IMR-90 (cell line): Measurements from ENCODE around the gene EXOC4. TPM values are rescaled to one million over a fixed set of nuclear protein-coding genes. Genes with fewer than 3 reads are reported as not detected.

ENCODE experiments used
- ATAC-seq: fragments of 200-7000 bp; cut with Tn5 transposase; 2 replicates; pipeline ENCODE4 v1.9.1; 2020; ENCODE audit warnings: low read depth, mild to moderate bottlenecking, moderate library complexity
- BruUV-seq: library from RNA; stranded (reverse); fragments of 400-500 nt; replicated peaks from 2 replicates; lab custom pipeline; 2021; lab: Mats Ljungman, UMichigan
- CTCF ChIA-PET: fragments of 300-600 bp; formaldehyde crosslinking; extraction: SDS; loops from one replicate; lab custom pipeline; 2021; ENCODE audit warnings: antibody characterized with exemption; lab: Yijun Ruan, JAX
- POLR2A ChIA-PET: fragments of 300-600 bp; sonication (Branson Sonifier 250); formaldehyde crosslinking; loops from one replicate; lab custom pipeline; 2022; ENCODE audit warnings: antibody characterized with exemption; ENCODE audit not compliant: unreplicated experiment; lab: Charles Lee
- DNase-seq: peaks from one replicate; pipeline ENCODE4 v3.0.0; 2013
- H2AFZ ChIP-seq: replicated peaks from 2 replicates; pipeline ENCODE3; 2013; ENCODE audit warnings: low read length, mild to moderate bottlenecking; ENCODE audit not compliant: poor library complexity
- H2AK5ac ChIP-seq: 2 replicates; pipeline ENCODE4 v1.6.1; 2013; ENCODE audit warnings: low read depth, low read length, inconsistent platforms
- H2AK9ac ChIP-seq: replicated peaks from 2 replicates; pipeline ENCODE3; 2013; ENCODE audit warnings: mild to moderate bottlenecking, low read depth, low read length, moderate library complexity; ENCODE audit not compliant: poor library complexity
- H2BK120ac ChIP-seq: 2 replicates; pipeline ENCODE4 v1.6.1; 2013; ENCODE audit warnings: low read depth, low read length, inconsistent platforms
- H2BK15ac ChIP-seq: 3 replicates; pipeline ENCODE4 v1.6.1; 2013; ENCODE audit warnings: low read depth, low read length, inconsistent platforms
- H2BK20ac ChIP-seq: 2 replicates; pipeline ENCODE4 v1.6.1; 2013; ENCODE audit warnings: low read depth, mild to moderate bottlenecking, inconsistent platforms, low read length, moderate library complexity
- H2BK5ac ChIP-seq: 2 replicates; pipeline ENCODE4 v1.6.1; 2013; ENCODE audit warnings: mild to moderate bottlenecking, low read depth, low read length, inconsistent platforms; ENCODE audit not compliant: poor library complexity, severe bottlenecking
- H3K14ac ChIP-seq: replicated peaks from 2 replicates; pipeline ENCODE4 v1.6.1; 2013; ENCODE audit warnings: low read depth, low read length, inconsistent platforms
- H3K18ac ChIP-seq: 2 replicates; pipeline ENCODE4 v1.6.1; 2013; ENCODE audit warnings: low read depth, low read length, control low read depth
- H3K23ac ChIP-seq: 2 replicates; pipeline ENCODE4 v1.6.1; 2013; ENCODE audit warnings: low read depth, low read length, inconsistent platforms
- H3K27ac ChIP-seq: 2 replicates; pipeline ENCODE4 v1.5.1; 2013; ENCODE audit warnings: mild to moderate bottlenecking, control low read depth, low read length; ENCODE audit not compliant: insufficient read depth
- H3K27me3 ChIP-seq: 2 replicates; pipeline ENCODE4 v1.6.1; 2013; ENCODE audit warnings: low read length; ENCODE audit not compliant: control insufficient read depth, insufficient read depth
- H3K36me3 ChIP-seq: 2 replicates; pipeline ENCODE4 v1.6.1; 2013; ENCODE audit warnings: low read length, mixed read lengths; ENCODE audit not compliant: control insufficient read depth, insufficient read depth
- H3K4ac ChIP-seq: 2 replicates; pipeline ENCODE4 v1.6.1; 2013; ENCODE audit warnings: low read depth, low read length, inconsistent platforms
- H3K4me1 ChIP-seq: 2 replicates; pipeline ENCODE4 v1.6.1; 2013; ENCODE audit warnings: low read length, mixed read lengths; ENCODE audit not compliant: control insufficient read depth, insufficient read depth
- H3K4me2 ChIP-seq: 2 replicates; pipeline ENCODE4 v1.6.1; 2013; ENCODE audit warnings: low read depth, mild to moderate bottlenecking, control low read depth, low read length, moderate library complexity
- H3K4me3 ChIP-seq: 2 replicates; pipeline ENCODE4 v1.5.1; 2013; ENCODE audit warnings: low read depth, mild to moderate bottlenecking, control low read depth, low read length, moderate library complexity; ENCODE audit not compliant: insufficient read depth
- H3K56ac ChIP-seq: 2 replicates; pipeline ENCODE4 v1.6.1; 2013; ENCODE audit warnings: low read length, inconsistent platforms; ENCODE audit not compliant: insufficient read depth; ENCODE audit errors: extremely low read depth
- H3K79me1 ChIP-seq, 2 experiments: 2 replicates each; pipeline ENCODE4 v1.6.1; 2013; ENCODE audit warnings: low read length in 2 of 2, inconsistent platforms in 1 of 2, low read depth in 1 of 2
- H3K9ac ChIP-seq: 2 replicates; pipeline ENCODE4 v1.6.1; 2013; ENCODE audit warnings: low read depth, low read length, control low read depth
- H3K9me1 ChIP-seq: 2 replicates; pipeline ENCODE4 v1.6.1; 2013; ENCODE audit warnings: low read length, inconsistent platforms; ENCODE audit not compliant: insufficient read depth
- H3K9me3 ChIP-seq: 2 replicates; pipeline ENCODE4 v1.6.1; 2013; ENCODE audit warnings: low read length; ENCODE audit not compliant: control insufficient read depth, insufficient read depth
- H4K20me1 ChIP-seq: 2 replicates; pipeline ENCODE4 v1.6.1; 2013; ENCODE audit warnings: low read length, inconsistent platforms; ENCODE audit not compliant: insufficient read depth
- H4K5ac ChIP-seq: 2 replicates; pipeline ENCODE4 v1.6.1; 2013; ENCODE audit warnings: mild to moderate bottlenecking, low read depth, low read length, control low read depth
- H4K8ac ChIP-seq, 2 experiments: 2 replicates each; pipeline ENCODE4 v1.6.1; 2013; ENCODE audit warnings: low read depth in 2 of 2, low read length in 2 of 2, control low read depth in 1 of 2, inconsistent platforms in 1 of 2
- H4K91ac ChIP-seq: 2 replicates; pipeline ENCODE4 v1.6.1; 2013; ENCODE audit warnings: low read depth, low read length, inconsistent platforms; ENCODE audit not compliant: insufficient read depth
- BHLHE40 ChIP-seq: fragments of 150-350 bp; IDR thresholded peaks from 2 replicates; pipeline ENCODE4 v1.6.1; 2016; ENCODE audit warnings: mild to moderate bottlenecking, low read depth, low read length
- FOS ChIP-seq: fragments of 150-350 bp; IDR thresholded peaks from 2 replicates; pipeline ENCODE4 v1.6.1; 2016; ENCODE audit warnings: low read depth, low read length
- MAZ ChIP-seq: IDR thresholded peaks from 2 replicates; pipeline ENCODE4 v1.6.1; 2012; ENCODE audit warnings: low read depth, mild to moderate bottlenecking, low read length, improper control_type of control experiment, moderate library complexity, borderline replicate concordance
- NFE2L2 ChIP-seq: fragments of 150-350 bp; IDR thresholded peaks from 2 replicates; pipeline ENCODE4 v1.6.1; 2016; ENCODE audit warnings: low read depth, mild to moderate bottlenecking, low read length
- POLR2A ChIP-seq: IDR thresholded peaks from 2 replicates; pipeline ENCODE4 v1.6.1; 2012; ENCODE audit warnings: mild to moderate bottlenecking, low read depth, low read length
- RAD21 ChIP-seq: IDR thresholded peaks from 2 replicates; pipeline ENCODE4 v1.6.1; 2012; ENCODE audit warnings: low read length, improper control_type of control experiment
- SMC3 ChIP-seq: fragments of 150-350 bp; IDR thresholded peaks from 2 replicates; pipeline ENCODE4 v1.6.1; 2016; ENCODE audit warnings: low read depth, mild to moderate bottlenecking, antibody characterized with exemption, low read length, moderate library complexity
- WGBS, 2 experiments: methylation state at CpG; one replicate each; pipeline versions ENCODE4 v1.1.5 to v1.1.7; 2013; ENCODE audit warnings: missing lambda C conversion rate in 2 of 2; ENCODE audit not compliant: insufficient read length in 1 of 2; ENCODE audit errors: extremely low coverage in 2 of 2; 5-methylcytosine and 5-hydroxymethylcytosine counted together
- dilution Hi-C: fragments of 300-500 bp; cut with HindIII; formaldehyde crosslinking; loops from one replicate; pipeline ENCODE4 v1.14.3; 2018; ENCODE audit warnings: low sequenced_read_pairs; ENCODE audit not compliant: unreplicated experiment
- in situ Hi-C: fragments of 300-500 bp; cut with MboI; formaldehyde crosslinking; loops from 3 replicates; pipeline ENCODE4 v1.14.3; 2019; ENCODE audit warnings: low sequenced_read_pairs, inconsistent platforms, mixed read lengths
- intact Hi-C: fragments of 100-400 bp; cut with micrococcal nuclease; formaldehyde crosslinking; loops from 2 replicates; pipeline ENCODE4 v1.10.0; 2022
- polyA plus RNA-seq, 3 experiments: library from polyadenylated mRNA; depleted of rRNA; stranded (reverse); fragments of >200 nt; gene quantifications; 2 replicates each; pipeline ENCODE4 v1.2.3, GENCODE V29; 2012; ENCODE audit warnings: low replicate concordance in 1 of 3
- total RNA-seq: library from RNA; depleted of rRNA; stranded (reverse); fragments of >200 nt; gene quantifications from 2 replicates; pipeline ENCODE4 v1.2.3, GENCODE V29; 2012
- TF ChIP-seq, protein P1 (sequence below): fragments of 150-350 bp; IDR thresholded peaks from 2 replicates; pipeline ENCODE4 v1.6.1; 2016; ENCODE audit warnings: low read depth, mild to moderate bottlenecking, low read length, moderate library complexity, borderline replicate concordance
- TF ChIP-seq, protein P2 (sequence below): conservative IDR thresholded peaks from 2 replicates; pipeline ENCODE4 v1.5.1; 2012; ENCODE audit warnings: mild to moderate bottlenecking, low read depth, low read length, improper control_type of control experiment
- TF ChIP-seq, protein P3 (sequence below): fragments of 150-350 bp; IDR thresholded peaks from 2 replicates; pipeline ENCODE4 v1.6.1; 2017; ENCODE audit warnings: mild to moderate bottlenecking, antibody characterized with exemption, low read length, low read depth

Gene EXOC4
- total and polyA plus RNA-seq, 2 of the 4 experiments (the other 2 are of a cell fraction): 25.4 to 94.6 TPM

DNA sequence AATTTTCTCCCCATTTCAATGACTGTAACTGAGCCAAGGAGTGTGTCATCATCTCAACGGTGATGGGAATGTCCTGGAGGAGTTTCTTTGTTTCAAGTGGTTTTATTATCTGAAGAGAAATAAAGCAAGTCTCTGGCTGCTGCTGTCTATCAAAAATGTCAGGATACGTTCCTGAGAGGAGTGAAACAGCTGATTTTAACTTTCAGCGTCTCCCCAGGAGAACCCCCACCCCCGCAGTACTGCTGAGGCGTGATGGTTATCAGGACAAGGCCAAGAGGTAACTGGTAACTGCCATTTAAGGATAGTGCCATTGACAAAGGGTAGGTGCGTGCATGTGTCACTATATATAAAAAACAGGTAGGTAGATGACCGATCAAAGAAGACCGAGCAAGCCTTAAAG is 803.9 kb downstream of the EXOC4 start:
- CTCF ChIA-PET: no interaction called here

More for the DNA sequence above, 803.9 kb downstream of the EXOC4 start:
- Histone ChIP-seq H2AFZ (no peak overlapping the region), H3K9me1 (no peaks in the 10 kb centered on the region; the same call in 1 of the 2 replicates), H3K4ac (no peak overlapping the region), H3K27ac (no peak overlapping the region), H3K9ac (no peak overlapping the region), H3K23ac (no peak overlapping the region), H2BK20ac (no peak overlapping the region), H3K18ac (no peak overlapping the region), H2AK5ac (no peak overlapping the region), H4K91ac (no peak overlapping the region), H3K4me2 (no peak overlapping the region), H3K14ac (no peak overlapping the region), H3K79me1 (no peaks in the 10 kb centered on the region), H3K56ac (no peak overlapping the region), H4K5ac (no peak overlapping the region), H3K4me1 (no peaks in the 10 kb centered on the region), H3K36me3 (no peaks in the 10 kb centered on the region), H4K20me1 (no peaks in the 10 kb centered on the region), H2BK15ac (no peak overlapping the region), H3K4me3 (no peak overlapping the region), H2AK9ac (no peak overlapping the region), H2BK120ac (no peak overlapping the region), H3K9me3 (no peaks in the 10 kb centered on the region), H2BK5ac (no peak overlapping the region), H3K27me3 (no peaks in the 10 kb centered on the region), H4K8ac (no peak overlapping the region)
- DNase-seq: no peak
- no peak for TF ChIP-seq NFE2L2
- TF ChIP-seq, protein P1, sequence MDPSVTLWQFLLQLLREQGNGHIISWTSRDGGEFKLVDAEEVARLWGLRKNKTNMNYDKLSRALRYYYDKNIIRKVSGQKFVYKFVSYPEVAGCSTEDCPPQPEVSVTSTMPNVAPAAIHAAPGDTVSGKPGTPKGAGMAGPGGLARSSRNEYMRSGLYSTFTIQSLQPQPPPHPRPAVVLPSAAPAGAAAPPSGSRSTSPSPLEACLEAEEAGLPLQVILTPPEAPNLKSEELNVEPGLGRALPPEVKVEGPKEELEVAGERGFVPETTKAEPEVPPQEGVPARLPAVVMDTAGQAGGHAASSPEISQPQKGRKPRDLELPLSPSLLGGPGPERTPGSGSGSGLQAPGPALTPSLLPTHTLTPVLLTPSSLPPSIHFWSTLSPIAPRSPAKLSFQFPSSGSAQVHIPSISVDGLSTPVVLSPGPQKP: no peak
- no peak for TF ChIP-seq POLR2A
- no peak for TF ChIP-seq BHLHE40
- TF ChIP-seq MAZ: no peak
- no peak for TF ChIP-seq RAD21
- TF ChIP-seq, protein P2, sequence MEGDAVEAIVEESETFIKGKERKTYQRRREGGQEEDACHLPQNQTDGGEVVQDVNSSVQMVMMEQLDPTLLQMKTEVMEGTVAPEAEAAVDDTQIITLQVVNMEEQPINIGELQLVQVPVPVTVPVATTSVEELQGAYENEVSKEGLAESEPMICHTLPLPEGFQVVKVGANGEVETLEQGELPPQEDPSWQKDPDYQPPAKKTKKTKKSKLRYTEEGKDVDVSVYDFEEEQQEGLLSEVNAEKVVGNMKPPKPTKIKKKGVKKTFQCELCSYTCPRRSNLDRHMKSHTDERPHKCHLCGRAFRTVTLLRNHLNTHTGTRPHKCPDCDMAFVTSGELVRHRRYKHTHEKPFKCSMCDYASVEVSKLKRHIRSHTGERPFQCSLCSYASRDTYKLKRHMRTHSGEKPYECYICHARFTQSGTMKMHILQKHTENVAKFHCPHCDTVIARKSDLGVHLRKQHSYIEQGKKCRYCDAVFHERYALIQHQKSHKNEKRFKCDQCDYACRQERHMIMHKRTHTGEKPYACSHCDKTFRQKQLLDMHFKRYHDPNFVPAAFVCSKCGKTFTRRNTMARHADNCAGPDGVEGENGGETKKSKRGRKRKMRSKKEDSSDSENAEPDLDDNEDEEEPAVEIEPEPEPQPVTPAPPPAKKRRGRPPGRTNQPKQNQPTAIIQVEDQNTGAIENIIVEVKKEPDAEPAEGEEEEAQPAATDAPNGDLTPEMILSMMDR: no peak
- no peak for TF ChIP-seq SMC3
- TF ChIP-seq FOS: no peak
- TF ChIP-seq, protein P3, sequence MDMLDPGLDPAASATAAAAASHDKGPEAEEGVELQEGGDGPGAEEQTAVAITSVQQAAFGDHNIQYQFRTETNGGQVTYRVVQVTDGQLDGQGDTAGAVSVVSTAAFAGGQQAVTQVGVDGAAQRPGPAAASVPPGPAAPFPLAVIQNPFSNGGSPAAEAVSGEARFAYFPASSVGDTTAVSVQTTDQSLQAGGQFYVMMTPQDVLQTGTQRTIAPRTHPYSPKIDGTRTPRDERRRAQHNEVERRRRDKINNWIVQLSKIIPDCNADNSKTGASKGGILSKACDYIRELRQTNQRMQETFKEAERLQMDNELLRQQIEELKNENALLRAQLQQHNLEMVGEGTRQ: no peak
- in situ Hi-C loops: no loop called here
- ATAC-seq: no peak
- WGBS, 2 experiments: 100% methylated on average over 1 of the region's 8 CpGs; no CpG with 5 or more reads in 1 of the 2 experiments
- dilution Hi-C loops: no loop called here
- POLR2A ChIA-PET: no interaction called here
- intact Hi-C loops: no loop called here
- BruUV-seq: no TSS peak
